HepG2 (cell line): Measurements from ENCODE around the gene PPP1R12C. TPM values are rescaled to one million over a fixed set of nuclear protein-coding genes. Genes with fewer than 3 reads are reported as not detected.
"Not testable (repeated sequence)": the region's sequence is repeated elsewhere in the genome, so short reads cannot be mapped to it uniquely, and the experiment has no call there.

ENCODE experiments used
- ATAC-seq: fragments of 200-7000 bp; cut with Tn5 transposase; 3 replicates; pipeline ENCODE4 v1.9.1; 2020; ENCODE audit warnings: mild to moderate bottlenecking, moderate library complexity
- BruUV-seq: library from RNA; stranded (reverse); fragments of 400-500 nt; replicated peaks from 2 replicates; lab custom pipeline; 2021; lab: Mats Ljungman, UMichigan
- CTCF ChIA-PET: fragments of 300-600 bp; formaldehyde crosslinking; extraction: SDS; loops from one replicate; lab custom pipeline; 2021; ENCODE audit warnings: low total read pairs, inconsistent platforms, low intra/inter-chr PET ratio; lab: Yijun Ruan, JAX
- POLR2A ChIA-PET: fragments of 350-600 bp; sonication (Branson Sonifier 250); formaldehyde crosslinking; loops from one replicate; lab custom pipeline; 2020; ENCODE audit warnings: antibody characterized with exemption, inconsistent platforms; lab: Yijun Ruan, JAX
- DNase-seq: peaks from one replicate; pipeline ENCODE4 v3.0.0-alpha.2; 2015; ENCODE audit warnings: low spot score
- FAIRE-seq: peaks from 3 replicates; lab custom pipeline; 2011; peaks lifted over from hg19 to GRCh38; lab: Jason Lieb, UNC
- H2AFZ ChIP-seq: one replicate; pipeline ENCODE4 v1.6.1; 2011; ENCODE audit warnings: low read length, inconsistent platforms
- H3K27ac ChIP-seq: fragments of 300-600 bp; 3 replicates; pipeline ENCODE4 v1.8.0; 2011; ENCODE audit warnings: mixed run types, mild to moderate bottlenecking, mixed read lengths, low read length, inconsistent platforms; ENCODE audit not compliant: insufficient read depth; ENCODE audit errors: extremely low read length
- H3K27me3 ChIP-seq, 2 experiments: fragments of 200-600 bp in 1 of 2; 2 replicates in 1 of 2; 3 replicates in 1 of 2; pipeline versions ENCODE4 v1.6.0 to v1.8.0; 2011; ENCODE audit warnings: low read length in 2 of 2, mild to moderate bottlenecking in 2 of 2, moderate library complexity in 2 of 2, inconsistent platforms in 1 of 2; ENCODE audit not compliant: insufficient read depth in 2 of 2, control insufficient read depth in 1 of 2
- H3K36me3 ChIP-seq, 2 experiments: fragments of 200-600 bp in 1 of 2; replicated peaks in 1 of 2; 2 replicates in 1 of 2; 3 replicates in 1 of 2; pipeline versions ENCODE4 v1.5.1 to v1.8.0; 2011; ENCODE audit warnings: low read length in 2 of 2, inconsistent platforms in 1 of 2; ENCODE audit not compliant: insufficient read depth in 2 of 2, control insufficient read depth in 1 of 2
- H3K4me1 ChIP-seq: 2 replicates; pipeline ENCODE4 v1.5.1; 2012; ENCODE audit warnings: low read length, inconsistent platforms; ENCODE audit not compliant: insufficient read depth
- H3K4me2 ChIP-seq: 2 replicates; pipeline ENCODE4 v1.6.0; 2011; ENCODE audit warnings: low read depth, low read length, inconsistent platforms
- H3K4me3 ChIP-seq, 3 experiments: fragments of 200-600 bp in 1 of 3; sonication (generic), shearing (Covaris generic) in 1 of 3; replicated peaks in 1 of 3; 2 replicates each; pipeline ENCODE4 v1.5.1; 2011 to 2016; ENCODE audit warnings: low read length in 3 of 3, inconsistent platforms in 2 of 3, low read depth in 2 of 3, mild to moderate bottlenecking in 2 of 3, control low read depth in 1 of 3, mixed read lengths in 1 of 3; ENCODE audit not compliant: insufficient read depth in 1 of 3
- H3K79me2 ChIP-seq: one replicate; pipeline ENCODE4 v1.6.1; 2011; ENCODE audit warnings: low read length, inconsistent platforms; ENCODE audit not compliant: insufficient read depth
- H3K9ac ChIP-seq: 2 replicates; pipeline ENCODE4 v1.6.0; 2011; ENCODE audit warnings: mild to moderate bottlenecking, low read depth, low read length, inconsistent platforms; ENCODE audit not compliant: insufficient read depth
- H3K9me3 ChIP-seq: 2 replicates; pipeline ENCODE4 v1.5.1; 2012; ENCODE audit warnings: mild to moderate bottlenecking, low read length
- H4K20me1 ChIP-seq: 2 replicates; pipeline ENCODE4 v1.6.0; 2011; ENCODE audit warnings: inconsistent platforms, mild to moderate bottlenecking, low read length, moderate library complexity; ENCODE audit not compliant: insufficient read depth
- BCLAF1 ChIP-seq: fragments of 450-650 bp; IDR thresholded peaks from 2 replicates; pipeline ENCODE4 v1.6.1; 2017; ENCODE audit warnings: mild to moderate bottlenecking
- FOXP1 ChIP-seq, 2 experiments: fragments of 450-650 bp in 1 of 2; IDR thresholded peaks; 2 replicates each; pipeline ENCODE4 v1.6.1; 2017 to 2018; ENCODE audit warnings: antibody characterized with exemption in 1 of 2
- MIER2 ChIP-seq: IDR thresholded peaks from 2 replicates; pipeline ENCODE4 v1.6.1; 2016; ENCODE audit warnings: missing biosample characterization, missing genetic modification reagents
- ZBTB40 ChIP-seq, 2 experiments: fragments of 450-650 bp in 1 of 2; sonication (generic) in 1 of 2; formaldehyde crosslinking in 1 of 2; IDR thresholded peaks; 2 replicates each; pipeline versions ENCODE4 v1.6.1 to v1.8.0; 2016 to 2022; ENCODE audit warnings: antibody characterized with exemption in 1 of 2, mild to moderate bottlenecking in 1 of 2, missing genetic modification reagents in 1 of 2
- WGBS: methylation state at CpG from one replicate; pipeline ENCODE4 v1.1.6; 2017; ENCODE audit warnings: low lambda C conversion rate; 5-methylcytosine and 5-hydroxymethylcytosine counted together
- in situ Hi-C: cut with HindIII; loops from 2 replicates; pipeline ENCODE4 v1.10.0; 2017; ENCODE audit warnings: low pct_unique_long_range_greater_than_20kb; ENCODE audit not compliant: extremely low pct_ligation_motif_present
- intact Hi-C: fragments of 100-400 bp; cut with micrococcal nuclease; formaldehyde crosslinking; loops from one replicate; pipeline ENCODE4 v1.10.0; 2022; ENCODE audit not compliant: unreplicated experiment
- polyA plus RNA-seq, 8 experiments: library from polyadenylated mRNA; depleted of rRNA in 3 of 8; stranded (reverse) in 7 of 8; unstranded in 1 of 8; fragments of >200 nt; fragmentation: Illumina TruSeq in 4 of 8; extraction: Trizol in 4 of 8; gene quantifications; 2 replicates each; pipeline versions ENCODE4 v1.2.1 to v1.2.3, GENCODE V29; 2011 to 2016; ENCODE audit warnings: low read depth in 4 of 8, missing spikeins in 1 of 8, mixed read lengths in 1 of 8; ENCODE audit not compliant: insufficient read depth in 1 of 8
- total RNA-seq, 5 experiments: library from RNA; depleted of rRNA; stranded (reverse); fragments of >200 nt; fragmentation: Illumina TruSeq; extraction: Trizol; gene quantifications; 2 replicates each; pipeline ENCODE4 v1.2.3, GENCODE V29; 2016; ENCODE audit warnings: low read depth in 1 of 5

PPP1R12C gene
- total and polyA plus RNA-seq, 2 of the 13 experiments (the other 11 are each of a cell fraction or from before 2014, with no cell fraction given), result 29.7 to 30.3 TPM

- TF ChIP-seq MIER2, result peak; percentile 91
- TF ChIP-seq BCLAF1, result no peak
- TF ChIP-seq FOXP1 (IDR thresholded peaks at IDR 0.05), result 0 out of 2 replicates have a peak, but pooled peaks have one; percentile 15
- TF ChIP-seq FOXP1 (CRISPR knock-in tag; IDR thresholded peaks at IDR 0.05), result no peak
Measured at GRCh38 chr19:55066107-55066709, 51.2 kb downstream of the PPP1R12C start (continued).

- H3K4me2 ChIP-seq, ATAC-seq, H3K79me2 ChIP-seq, POLR2A ChIA-PET, intact Hi-C loops, DNase-seq, H2AFZ ChIP-seq, H3K9ac ChIP-seq, H3K27ac ChIP-seq, H3K36me3 ChIP-seq, H3K4me3 ChIP-seq, H4K20me1 ChIP-seq, H3K9me3 ChIP-seq, BruUV-seq, FAIRE-seq, CTCF ChIA-PET, in situ Hi-C loops: not testable (repeated sequence)
- peaks cover 2 to 28% of the 10 kb centered on the region in 2 experiments for H3K27me3 ChIP-seq
- TF ChIP-seq ZBTB40 (IDR thresholded peaks at IDR 0.05), result 0 out of 2 replicates have a peak, but pooled peaks have one; percentile 9
- peak; percentile 93 for TF ChIP-seq ZBTB40 (CRISPR knock-in tag; IDR thresholded peaks at IDR 0.05)
- WGBS, result 68% methylated on average over 9 of the region's 9 CpGs
- peaks cover 25% of the 10 kb centered on the region for H3K4me1 ChIP-seq
Measured at GRCh38 chr19:55065516-55065915, 51.9 kb downstream of the PPP1R12C start.
